HL-60 (cell line): ENCODE measurements around the gene FOXA1.

Experiments
- CTCF ChIP-seq: IDR thresholded peaks from one replicate; pipeline ENCODE4 v1.5.1; 2011; ENCODE audit warnings: low read length, control low read depth, inconsistent platforms; ENCODE audit not compliant: insufficient read depth
- GABPA ChIP-seq: IDR thresholded peaks from 2 replicates; pipeline ENCODE4 v1.6.1; 2012; ENCODE audit warnings: low read depth
- POLR2AphosphoS5 ChIP-seq: IDR thresholded peaks from 2 replicates; pipeline ENCODE4 v1.6.1; 2012; ENCODE audit warnings: low read depth
- TF ChIP-seq, protein P1 (sequence below): IDR thresholded peaks from 2 replicates; pipeline ENCODE4 v1.6.1; 2012; ENCODE audit warnings: low read depth; ENCODE audit not compliant: insufficient replicate concordance

DNA sequence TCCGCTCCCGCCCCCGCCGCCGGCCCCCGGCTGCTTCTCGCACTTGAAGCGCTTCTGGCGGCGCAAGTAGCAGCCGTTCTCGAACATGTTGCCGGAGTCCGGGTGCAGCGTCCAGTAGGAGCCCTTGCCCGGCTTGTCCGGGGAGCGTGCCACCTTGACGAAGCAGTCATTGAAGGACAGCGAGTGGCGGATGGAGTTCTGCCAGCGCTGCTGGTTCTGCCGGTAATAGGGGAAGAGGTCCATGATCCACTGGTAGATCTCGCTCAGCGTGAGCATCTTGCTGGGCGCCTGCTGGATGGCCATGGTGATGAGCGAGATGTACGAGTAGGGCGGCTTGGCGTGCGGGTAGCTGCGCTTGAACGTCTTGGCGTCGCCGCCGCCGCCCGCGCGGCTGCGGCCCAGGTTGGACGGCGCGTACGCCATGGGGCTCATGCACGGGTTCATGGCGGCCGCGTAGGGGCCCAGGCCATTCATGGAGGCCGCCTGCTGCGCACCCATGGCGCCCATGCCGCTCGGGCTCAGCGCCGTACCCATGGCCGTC is 3.0 kb downstream of the FOXA1 start:
- no peak for TF ChIP-seq CTCF
- no peak for TF ChIP-seq POLR2AphosphoS5
- TF ChIP-seq, protein P1, sequence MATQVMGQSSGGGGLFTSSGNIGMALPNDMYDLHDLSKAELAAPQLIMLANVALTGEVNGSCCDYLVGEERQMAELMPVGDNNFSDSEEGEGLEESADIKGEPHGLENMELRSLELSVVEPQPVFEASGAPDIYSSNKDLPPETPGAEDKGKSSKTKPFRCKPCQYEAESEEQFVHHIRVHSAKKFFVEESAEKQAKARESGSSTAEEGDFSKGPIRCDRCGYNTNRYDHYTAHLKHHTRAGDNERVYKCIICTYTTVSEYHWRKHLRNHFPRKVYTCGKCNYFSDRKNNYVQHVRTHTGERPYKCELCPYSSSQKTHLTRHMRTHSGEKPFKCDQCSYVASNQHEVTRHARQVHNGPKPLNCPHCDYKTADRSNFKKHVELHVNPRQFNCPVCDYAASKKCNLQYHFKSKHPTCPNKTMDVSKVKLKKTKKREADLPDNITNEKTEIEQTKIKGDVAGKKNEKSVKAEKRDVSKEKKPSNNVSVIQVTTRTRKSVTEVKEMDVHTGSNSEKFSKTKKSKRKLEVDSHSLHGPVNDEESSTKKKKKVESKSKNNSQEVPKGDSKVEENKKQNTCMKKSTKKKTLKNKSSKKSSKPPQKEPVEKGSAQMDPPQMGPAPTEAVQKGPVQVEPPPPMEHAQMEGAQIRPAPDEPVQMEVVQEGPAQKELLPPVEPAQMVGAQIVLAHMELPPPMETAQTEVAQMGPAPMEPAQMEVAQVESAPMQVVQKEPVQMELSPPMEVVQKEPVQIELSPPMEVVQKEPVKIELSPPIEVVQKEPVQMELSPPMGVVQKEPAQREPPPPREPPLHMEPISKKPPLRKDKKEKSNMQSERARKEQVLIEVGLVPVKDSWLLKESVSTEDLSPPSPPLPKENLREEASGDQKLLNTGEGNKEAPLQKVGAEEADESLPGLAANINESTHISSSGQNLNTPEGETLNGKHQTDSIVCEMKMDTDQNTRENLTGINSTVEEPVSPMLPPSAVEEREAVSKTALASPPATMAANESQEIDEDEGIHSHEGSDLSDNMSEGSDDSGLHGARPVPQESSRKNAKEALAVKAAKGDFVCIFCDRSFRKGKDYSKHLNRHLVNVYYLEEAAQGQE: no peak
- TF ChIP-seq GABPA: no peak
